ENCODE data around the gene GJB6. TPM values are rescaled to one million over a fixed set of nuclear protein-coding genes. Genes with fewer than 3 reads are reported as not detected.

Gene GJB6
- total and polyA plus RNA-seq, 2 donors from 2014 or later = not detected

DNA sequence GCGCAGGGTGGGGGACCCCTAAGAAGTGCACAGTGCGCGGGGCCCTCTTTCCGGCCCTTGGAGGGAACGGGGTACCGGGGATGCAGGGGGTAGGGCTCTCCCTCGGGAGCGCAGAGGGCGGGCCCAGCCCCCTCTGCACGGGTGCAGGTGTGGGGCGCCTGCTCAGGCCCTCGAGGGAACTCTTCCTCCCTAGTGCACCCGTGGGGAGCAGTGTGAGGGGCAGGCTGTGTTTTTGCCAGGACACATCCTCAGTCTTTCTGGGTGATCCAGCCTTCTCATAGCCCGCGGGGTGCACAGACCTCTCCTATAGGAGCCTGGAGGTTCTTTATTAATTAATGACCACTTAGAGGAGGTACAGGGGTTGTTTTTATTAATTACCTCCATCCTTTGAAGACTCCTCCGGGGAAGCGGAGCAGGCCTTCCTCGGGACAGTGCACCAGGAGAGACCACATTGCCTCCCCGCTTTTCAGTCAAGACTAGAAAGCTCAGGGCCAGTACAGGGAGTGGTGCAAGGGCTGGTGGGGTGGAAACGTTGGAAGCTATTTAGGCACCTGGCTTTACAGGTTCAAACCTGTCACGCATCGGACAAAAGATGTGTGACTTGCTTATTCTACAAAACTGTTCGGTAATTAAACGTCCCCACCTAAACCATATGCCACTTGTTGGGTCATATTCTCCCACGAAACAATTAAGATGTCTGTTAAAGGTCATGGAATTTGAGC is 598 bp upstream of the GJB6 start:
- DNase-seq (no peak), FAIRE-seq (no peak)
- Histone ChIP-seq H3K9ac (ENCODE audit: low read length in 3 of 3) (no peak overlapping the region), H3K27ac (ENCODE audit: low read depth in 2 of 2, low read length in 2 of 2) (no peak overlapping the region), H3K36me3 (ENCODE audit: control insufficient read depth in 2 of 3, insufficient read depth in 3 of 3, low read length in 3 of 3) (no peaks in the 10 kb centered on the region), H3K4me1 (ENCODE audit: control insufficient read depth in 2 of 3, insufficient read depth in 2 of 3, low read depth in 1 of 3, low read length in 3 of 3) (no peaks in the 10 kb centered on the region), H3K4me3 (ENCODE audit: low read length in 3 of 3) (no peak overlapping the region), H3K27me3 (ENCODE audit: control insufficient read depth, insufficient read depth, low read length) (peaks cover 8% of the 10 kb centered on the region), H3K9me3 (ENCODE audit: control insufficient read depth in 2 of 3, insufficient read depth in 1 of 3, low read length in 3 of 3) (no peaks in the 10 kb centered on the region)
- TF ChIP-seq CTCF (IDR thresholded peaks at IDR 0.05; ENCODE audit: borderline replicate concordance, extremely low read depth, insufficient read depth) = no peak
- intact Hi-C loops (cut with DNase I) = no loop called here

- no peaks in the 10 kb centered on the region for H3K4me1 ChIP-seq (ENCODE audit: control insufficient read depth in 2 of 3, insufficient read depth in 2 of 3, low read depth in 1 of 3, low read length in 3 of 3)
Measured at GRCh38 chr13:20230913-20231838, 943 bp downstream of the GJB6 start.

DNA sequence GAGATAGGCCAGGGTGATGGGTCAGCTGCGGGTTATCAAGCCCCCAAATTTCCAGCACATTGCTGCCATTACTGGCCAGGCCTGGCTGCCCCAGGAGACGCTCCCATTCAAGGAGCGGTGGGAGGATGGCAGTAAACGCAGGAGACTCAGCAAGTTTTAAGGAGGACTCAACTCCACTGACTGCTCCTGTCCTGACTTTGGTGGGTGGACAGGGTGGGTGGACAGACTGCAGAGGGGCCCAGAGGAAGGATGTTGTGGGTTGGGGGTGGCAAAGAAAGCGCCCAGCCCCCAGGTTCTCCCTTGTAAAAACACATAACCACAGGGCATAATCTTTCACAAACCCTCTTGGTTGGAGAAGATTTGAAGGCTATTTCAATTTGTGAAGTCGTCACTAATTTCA is 4.4 kb downstream of the GJB6 start:
- Histone ChIP-seq H3K36me3 (ENCODE audit: control insufficient read depth in 2 of 3, insufficient read depth in 3 of 3, low read length in 3 of 3) (no peaks in the 10 kb centered on the region), H3K4me1 (ENCODE audit: control insufficient read depth in 2 of 3, insufficient read depth in 2 of 3, low read depth in 1 of 3, low read length in 3 of 3) (no peaks in the 10 kb centered on the region), H3K9me3 (ENCODE audit: control insufficient read depth in 2 of 3, insufficient read depth in 1 of 3, low read length in 3 of 3) (no peaks in the 10 kb centered on the region), H3K27ac (ENCODE audit: low read depth in 2 of 2, low read length in 2 of 2) (no peak overlapping the region), H3K4me3 (ENCODE audit: low read length in 3 of 3) (no peak overlapping the region), H3K27me3 (ENCODE audit: control insufficient read depth, insufficient read depth, low read length) (peaks cover 5% of the 10 kb centered on the region), H3K9ac (ENCODE audit: low read length in 3 of 3) (no peak overlapping the region)
- DNase-seq (no peak), FAIRE-seq (no peak)
- TF ChIP-seq CTCF (IDR thresholded peaks at IDR 0.05; ENCODE audit: borderline replicate concordance, extremely low read depth, insufficient read depth) = no peak
- intact Hi-C loops (cut with DNase I) = no loop called here

More at GRCh38 chr13:20230913-20231838, 943 bp downstream of the GJB6 start:
- peak overlapping the region in 1 of 3 donors; percentile 32 for H3K4me3 ChIP-seq (ENCODE audit: low read length in 3 of 3)
- TF ChIP-seq CTCF (IDR thresholded peaks at IDR 0.05; ENCODE audit: borderline replicate concordance, extremely low read depth, insufficient read depth) = no peak
- DNase-seq (no peak), FAIRE-seq (no peak)
- H3K27me3 ChIP-seq (ENCODE audit: control insufficient read depth, insufficient read depth, low read length) = peaks cover 8% of the 10 kb centered on the region
- no peak overlapping the region for H3K9ac ChIP-seq (ENCODE audit: low read length in 3 of 3)
- H3K9me3 ChIP-seq (ENCODE audit: control insufficient read depth in 2 of 3, insufficient read depth in 1 of 3, low read length in 3 of 3) = no peaks in the 10 kb centered on the region
- intact Hi-C loops (cut with DNase I) = no loop called here
- H3K36me3 ChIP-seq (ENCODE audit: control insufficient read depth in 2 of 3, insufficient read depth in 3 of 3, low read length in 3 of 3) = no peaks in the 10 kb centered on the region
- no peak overlapping the region for H3K27ac ChIP-seq (ENCODE audit: low read depth in 2 of 2, low read length in 2 of 2)

All from kidney (tissue), 14 donors.